Activated naive CD8-positive, alpha-beta T cell treated with anti-CD3 and anti-CD28 coated beads, Interleukin-2, amount 50 U/mL, for 16 hours (primary cell): ENCODE measurements around the gene DYNC1I1.

Experiments
- DNase-seq: peaks from one replicate; pipeline ENCODE4 v3.0.0-alpha.2; 2020; ENCODE audit warnings: low read depth, low spot score

DYNC1I1 gene

DNA sequence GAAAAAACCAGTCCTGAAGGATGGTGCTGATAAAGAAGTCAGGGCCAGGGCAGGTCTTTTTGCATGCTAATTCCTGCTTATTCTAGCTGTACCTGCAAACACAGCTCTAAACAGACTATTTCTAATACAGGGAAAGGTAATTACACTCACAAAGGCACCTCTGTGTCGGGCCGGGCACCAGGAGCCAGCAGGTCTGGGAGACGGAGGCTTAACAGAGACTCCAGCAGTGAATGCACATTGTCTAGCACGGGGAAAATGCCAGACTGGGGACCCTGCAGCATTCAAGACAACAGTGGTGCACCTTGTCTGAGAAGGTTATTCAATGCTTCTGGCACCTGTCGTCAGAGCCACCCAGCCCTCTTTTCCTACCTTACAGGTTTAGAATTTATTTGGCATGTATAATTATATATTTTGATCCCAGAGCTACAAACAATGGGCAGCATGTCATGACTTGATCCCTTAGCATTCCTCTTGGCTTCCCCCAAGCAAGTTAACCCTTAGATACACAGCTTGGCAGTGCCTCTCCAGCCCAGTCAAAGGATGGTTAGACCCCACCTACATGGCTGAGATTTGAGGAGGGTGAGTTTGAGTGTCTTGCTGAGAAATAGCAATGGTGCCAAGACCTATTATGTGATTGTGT lies 364.4 kb downstream of the DYNC1I1 start:
- no peak for DNase-seq

DNA sequence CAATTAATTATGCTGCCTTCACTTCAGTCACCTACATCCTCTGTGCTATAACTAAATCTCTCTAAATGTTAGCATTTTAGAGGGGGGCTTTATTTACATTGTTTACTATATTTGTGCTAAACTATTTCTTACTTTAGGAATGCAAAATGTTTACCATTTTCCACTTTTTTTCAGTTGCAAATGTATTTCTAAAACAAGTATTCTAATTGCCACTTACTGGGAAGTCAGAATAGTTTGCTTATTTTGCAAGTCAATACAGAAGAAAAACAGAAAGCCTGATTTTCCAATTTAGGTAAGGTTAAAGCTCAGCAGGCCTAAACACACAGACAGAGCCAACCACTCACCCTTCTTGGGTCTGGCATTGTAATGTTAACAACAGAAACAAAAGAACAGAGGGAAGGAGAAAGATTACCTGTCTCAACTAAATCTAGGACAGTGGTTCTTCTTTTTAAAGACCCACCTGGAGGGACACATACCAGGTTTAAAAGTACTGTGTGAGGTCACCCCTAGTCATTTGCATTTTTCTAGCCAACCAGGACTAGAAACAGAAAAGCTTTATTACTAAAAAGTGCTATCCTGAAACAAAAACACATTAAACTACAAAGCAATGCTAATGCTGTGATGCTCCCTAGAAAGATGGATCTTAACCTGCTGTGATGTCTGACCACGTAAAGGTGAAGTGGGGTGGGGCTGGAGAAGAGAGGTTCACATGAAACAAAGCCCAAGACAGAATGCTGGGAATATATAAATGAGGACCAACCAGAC lies 371.3 kb downstream of the DYNC1I1 start:
- no peak for DNase-seq

DNA sequence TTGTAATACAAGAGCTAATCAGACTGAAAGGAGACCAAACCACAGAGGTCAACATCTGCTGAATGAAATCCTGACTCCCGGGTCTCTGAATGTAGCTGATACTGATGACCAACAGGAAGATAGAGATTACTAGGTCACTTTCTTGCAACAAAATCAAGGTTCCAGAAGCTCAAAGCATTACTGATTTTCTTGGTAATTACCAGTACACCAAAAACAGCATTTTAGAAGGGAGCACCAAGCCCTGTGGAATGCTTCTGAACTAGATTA lies 371.8 kb downstream of the DYNC1I1 start:
- no peak for DNase-seq
